Measurements from ENCODE around the gene IFNK.

IFNK gene

DNA sequence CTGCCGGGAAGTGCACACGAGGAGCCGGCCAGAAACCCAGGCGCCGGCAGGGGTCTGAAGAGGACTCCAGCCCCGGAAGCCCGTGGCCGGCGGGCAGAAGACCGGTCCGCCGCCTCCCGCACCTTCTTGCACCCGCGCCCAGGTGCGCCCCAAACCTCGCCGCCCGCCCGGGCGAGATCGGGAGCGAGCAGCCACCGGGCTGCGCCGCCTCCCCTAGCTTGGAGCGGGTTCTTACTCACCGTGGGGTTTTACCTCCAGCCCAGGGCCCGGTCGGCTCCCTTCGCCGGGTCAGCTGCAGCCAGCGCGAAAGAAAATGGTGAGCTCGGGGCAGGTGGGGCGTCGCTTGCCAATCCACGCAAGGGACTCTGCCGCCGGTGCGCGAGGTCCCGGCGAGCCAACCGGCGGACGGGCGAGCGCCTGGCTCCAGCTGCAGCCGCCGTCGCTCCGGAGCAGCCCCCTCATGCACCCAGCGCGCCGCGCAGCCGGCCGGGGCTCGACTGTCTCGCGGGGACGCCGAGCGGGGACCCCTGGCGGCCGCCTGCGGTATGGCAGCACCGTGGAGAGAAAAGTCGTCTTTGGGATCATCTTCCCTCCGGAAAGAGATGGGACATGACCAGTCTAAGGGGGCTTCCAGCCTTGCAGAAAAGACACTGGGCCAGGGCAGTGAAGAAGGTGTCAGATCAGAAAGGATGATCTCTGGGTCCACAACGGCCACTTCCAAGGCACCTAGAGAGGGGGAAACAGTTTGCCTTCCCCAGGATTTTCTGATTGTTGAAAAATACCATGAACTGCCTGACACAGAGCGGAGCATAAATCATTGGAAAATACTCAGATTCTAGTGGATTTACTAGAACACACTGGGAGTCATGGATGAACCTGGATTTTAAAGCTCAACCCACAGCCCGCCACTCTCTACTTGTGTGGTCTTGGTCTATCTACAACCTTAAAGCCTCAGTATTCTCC is 5.5 kb downstream of the IFNK start, which contains the start of gene MOB3B:
Gene MOB3B (minus strand): TSS at position 499 of the 963 bp plus-strand sequence. CDS start 74,264 bp downstream, outside the sequence.
- no peak for DNase-seq (ENCODE audit: low read depth)
- peak within 1 kb of the TSS; percentile 72 for H3K4me3 ChIP-seq (ENCODE audit: low read depth, low read length)
- TF ChIP-seq, protein P1, sequence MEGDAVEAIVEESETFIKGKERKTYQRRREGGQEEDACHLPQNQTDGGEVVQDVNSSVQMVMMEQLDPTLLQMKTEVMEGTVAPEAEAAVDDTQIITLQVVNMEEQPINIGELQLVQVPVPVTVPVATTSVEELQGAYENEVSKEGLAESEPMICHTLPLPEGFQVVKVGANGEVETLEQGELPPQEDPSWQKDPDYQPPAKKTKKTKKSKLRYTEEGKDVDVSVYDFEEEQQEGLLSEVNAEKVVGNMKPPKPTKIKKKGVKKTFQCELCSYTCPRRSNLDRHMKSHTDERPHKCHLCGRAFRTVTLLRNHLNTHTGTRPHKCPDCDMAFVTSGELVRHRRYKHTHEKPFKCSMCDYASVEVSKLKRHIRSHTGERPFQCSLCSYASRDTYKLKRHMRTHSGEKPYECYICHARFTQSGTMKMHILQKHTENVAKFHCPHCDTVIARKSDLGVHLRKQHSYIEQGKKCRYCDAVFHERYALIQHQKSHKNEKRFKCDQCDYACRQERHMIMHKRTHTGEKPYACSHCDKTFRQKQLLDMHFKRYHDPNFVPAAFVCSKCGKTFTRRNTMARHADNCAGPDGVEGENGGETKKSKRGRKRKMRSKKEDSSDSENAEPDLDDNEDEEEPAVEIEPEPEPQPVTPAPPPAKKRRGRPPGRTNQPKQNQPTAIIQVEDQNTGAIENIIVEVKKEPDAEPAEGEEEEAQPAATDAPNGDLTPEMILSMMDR (IDR thresholded peaks at IDR 0.05; ENCODE audit: low read depth, low read length, missing control alignments) = peak; percentile 93

GRCh38 chr9:27530915-27531755 is 7.0 kb downstream of the IFNK start:
- no peak for DNase-seq (ENCODE audit: low read depth)
- TF ChIP-seq, protein P1 (IDR thresholded peaks at IDR 0.05; ENCODE audit: low read depth, low read length, missing control alignments) = no peak
- H3K4me3 ChIP-seq (ENCODE audit: low read depth, low read length) = no peak overlapping the region

- no peak for DNase-seq (ENCODE audit: low read depth)
- H3K4me3 ChIP-seq (ENCODE audit: low read depth, low read length) = no peak overlapping the region
- TF ChIP-seq, protein P1 (IDR thresholded peaks at IDR 0.05; ENCODE audit: low read depth, low read length, missing control alignments) = no peak
These were observed 8.0 kb downstream of the IFNK start for GRCh38 chr9:27532046-27532445.

DNA sequence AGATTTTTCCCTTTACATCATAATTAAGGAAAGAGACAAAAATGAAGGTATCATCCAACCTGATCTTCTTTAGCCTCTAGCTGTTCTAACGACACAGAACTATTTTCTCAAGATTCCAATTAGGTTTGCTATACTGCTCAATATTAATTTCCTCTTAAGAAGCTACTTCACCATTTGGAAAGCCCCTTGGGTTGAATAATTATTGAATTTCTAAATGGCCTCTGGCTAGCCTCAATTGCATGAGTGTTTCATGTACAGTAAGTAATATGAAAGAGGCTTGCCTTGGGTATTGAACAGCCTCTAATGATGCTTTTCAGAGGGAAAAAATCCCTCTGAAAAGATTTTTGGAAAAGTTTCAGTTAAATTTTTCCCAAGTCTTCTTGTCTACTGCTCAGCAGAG is 9.2 kb downstream of the IFNK start:
- no peak overlapping the region for H3K4me3 ChIP-seq (ENCODE audit: low read depth, low read length)
- TF ChIP-seq, protein P1 (IDR thresholded peaks at IDR 0.05; ENCODE audit: low read depth, low read length, missing control alignments) = no peak
- no peak for DNase-seq (ENCODE audit: low read depth)

- DNase-seq (ENCODE audit: low read depth) = no peak
- TF ChIP-seq, protein P1 (IDR thresholded peaks at IDR 0.05; ENCODE audit: low read depth, low read length, missing control alignments) = no peak
- H3K4me3 ChIP-seq (ENCODE audit: low read depth, low read length) = no peak overlapping the region
These were observed 10.0 kb downstream of the IFNK start for GRCh38 chr9:27534131-27534530.

DNA sequence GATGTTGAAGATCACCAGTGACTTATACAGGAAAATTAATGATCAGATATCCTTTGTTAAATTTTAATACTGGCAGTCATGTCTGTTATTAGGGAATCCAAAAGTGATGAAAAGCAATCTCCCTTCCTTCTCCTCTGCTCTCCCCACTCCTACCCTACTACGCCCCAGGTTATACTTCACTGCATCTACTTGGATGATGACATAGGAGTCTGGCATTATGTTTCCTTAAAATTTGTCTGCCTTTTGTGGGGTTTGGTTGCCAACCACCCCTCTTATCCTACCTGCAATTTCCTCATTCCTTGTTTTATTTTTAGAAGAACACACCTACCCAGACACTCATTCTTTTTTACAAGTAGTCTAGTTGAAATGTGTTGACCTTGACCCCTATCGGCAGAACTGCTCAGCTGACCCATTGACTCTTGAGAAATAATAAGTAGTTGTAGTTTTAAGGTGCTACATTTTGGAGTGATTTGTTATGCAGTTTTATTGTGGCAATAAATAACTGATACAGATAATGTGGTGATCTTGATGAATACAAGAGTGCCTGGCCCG is 10.6 kb downstream of the IFNK start:
- no peak overlapping the region for H3K4me3 ChIP-seq (ENCODE audit: low read depth, low read length)
- no peak for DNase-seq (ENCODE audit: low read depth)
- TF ChIP-seq, protein P1 (IDR thresholded peaks at IDR 0.05; ENCODE audit: low read depth, low read length, missing control alignments) = no peak

Measured in GM12864 (cell line).